HG02852 (cell line): ENCODE results near the gene AJAP1.

Experiments
- ATAC-seq: cut with Tn5 transposase; IDR thresholded peaks from one replicate; pipeline ENCODE4 v1.9.1; 2021; ENCODE audit warnings: mild to moderate bottlenecking, moderate library complexity; ENCODE audit not compliant: unreplicated experiment

The AJAP1 gene

GRCh38 chr1:4801192-4801924 is 146.9 kb downstream of the AJAP1 start:
- no peak for ATAC-seq

DNA sequence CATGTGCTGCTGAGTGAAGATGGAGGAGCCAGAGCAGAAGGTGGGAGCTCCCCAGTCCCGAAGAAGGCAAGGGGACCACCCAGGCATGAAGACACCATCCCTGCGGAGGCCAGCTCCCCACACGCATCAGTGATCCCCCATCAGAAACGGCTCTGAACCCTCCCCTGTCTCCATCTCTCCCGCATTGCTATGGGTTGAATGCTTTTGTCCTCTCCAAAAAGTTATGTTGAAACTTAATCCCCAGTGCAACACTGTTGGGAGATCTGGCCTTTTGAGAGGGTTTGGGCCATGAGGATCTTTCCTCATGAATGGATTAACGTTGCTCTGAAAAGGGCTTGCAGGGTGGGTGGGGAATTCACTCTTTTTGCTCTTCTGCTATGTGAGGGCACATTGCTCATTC is 147.6 kb downstream of the AJAP1 start:
- no peak for ATAC-seq

DNA sequence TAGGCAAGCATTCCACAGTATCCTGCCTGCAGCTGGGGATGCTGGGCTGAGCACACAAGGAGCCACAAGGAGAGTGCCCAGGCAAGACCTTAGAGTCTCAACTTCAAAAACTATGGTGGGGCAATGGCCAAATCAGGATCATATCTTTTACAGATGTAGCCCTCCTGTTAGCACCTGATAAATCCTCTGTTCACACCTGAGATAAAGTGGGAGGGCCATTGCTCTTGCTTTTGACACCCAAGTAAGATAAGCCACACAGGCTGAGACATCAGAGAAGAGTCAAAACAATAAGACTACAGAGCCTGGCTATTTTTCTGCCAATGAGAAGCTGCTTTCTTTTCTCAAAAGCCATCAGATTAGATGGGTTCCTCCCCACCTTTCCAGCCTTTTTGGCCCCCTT is 148.9 kb downstream of the AJAP1 start:
- no peak for ATAC-seq

DNA sequence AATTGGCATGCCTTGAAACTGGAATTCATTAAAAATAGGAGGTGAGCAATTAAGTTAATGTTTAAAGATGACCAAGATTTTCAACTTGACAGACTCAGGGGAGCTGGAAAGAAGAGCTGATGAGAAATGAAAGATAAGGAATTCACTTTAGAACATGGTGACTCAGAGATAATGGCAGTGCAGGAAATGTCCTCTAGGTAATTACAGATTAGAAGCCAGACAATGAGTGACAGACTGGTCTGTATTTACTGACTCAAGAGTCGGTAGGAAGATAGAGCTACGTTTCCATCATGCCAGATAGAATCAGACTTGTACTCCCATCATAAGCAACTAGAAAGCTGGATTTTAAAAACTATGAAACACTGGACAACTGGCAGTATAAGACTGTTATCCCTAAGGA is 151.6 kb downstream of the AJAP1 start:
- no peak for ATAC-seq

DNA sequence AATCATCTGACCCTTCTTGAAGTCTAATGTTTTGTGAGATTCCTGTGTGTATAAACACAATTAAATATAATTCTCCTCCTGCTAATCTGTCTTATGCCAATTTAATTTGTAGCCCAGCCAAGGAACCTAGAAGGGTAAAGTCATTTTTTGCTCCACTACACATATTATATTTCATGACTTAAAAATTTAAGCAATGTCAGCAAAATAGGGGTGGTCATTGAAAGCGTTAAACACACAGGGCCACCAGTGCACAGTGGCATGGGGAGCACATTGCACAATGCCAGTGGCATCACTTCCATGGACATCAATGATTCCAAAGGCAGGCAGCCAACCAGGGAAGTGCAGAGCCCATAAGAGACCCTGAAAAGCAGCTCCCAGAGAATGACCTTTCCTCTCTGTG is 166.1 kb downstream of the AJAP1 start:
- ATAC-seq = no peak

- no peak for ATAC-seq
Measured at GRCh38 chr1:4825800-4826450, 171.5 kb downstream of the AJAP1 start.

DNA sequence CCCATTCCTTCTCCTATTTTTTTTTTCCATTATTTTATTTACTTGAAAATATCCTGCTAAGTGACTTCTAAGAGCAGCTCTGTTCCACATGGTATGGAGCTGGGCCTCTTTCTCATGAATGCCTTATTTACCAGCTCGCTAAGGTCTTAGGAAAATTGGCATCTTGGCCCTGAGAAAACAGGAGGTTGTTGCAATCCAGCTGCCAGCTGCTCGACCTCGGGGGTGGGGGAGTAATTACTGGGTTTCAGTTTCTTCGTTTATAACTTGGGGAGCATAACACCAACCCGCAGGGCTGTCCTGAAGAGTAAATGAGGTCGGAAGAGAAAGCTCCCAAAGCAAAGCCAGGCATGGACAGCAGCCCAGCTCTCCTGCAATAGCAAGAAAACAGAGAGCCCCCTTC is 176.3 kb downstream of the AJAP1 start:
- no peak for ATAC-seq

- ATAC-seq = no peak
Measured at GRCh38 chr1:4836574-4836973, 182.2 kb downstream of the AJAP1 start.

- ATAC-seq = no peak
Measured at GRCh38 chr1:4837031-4837600, 182.7 kb downstream of the AJAP1 start.

- ATAC-seq = no peak
Measured at GRCh38 chr1:4837752-4838151, 183.3 kb downstream of the AJAP1 start.

DNA sequence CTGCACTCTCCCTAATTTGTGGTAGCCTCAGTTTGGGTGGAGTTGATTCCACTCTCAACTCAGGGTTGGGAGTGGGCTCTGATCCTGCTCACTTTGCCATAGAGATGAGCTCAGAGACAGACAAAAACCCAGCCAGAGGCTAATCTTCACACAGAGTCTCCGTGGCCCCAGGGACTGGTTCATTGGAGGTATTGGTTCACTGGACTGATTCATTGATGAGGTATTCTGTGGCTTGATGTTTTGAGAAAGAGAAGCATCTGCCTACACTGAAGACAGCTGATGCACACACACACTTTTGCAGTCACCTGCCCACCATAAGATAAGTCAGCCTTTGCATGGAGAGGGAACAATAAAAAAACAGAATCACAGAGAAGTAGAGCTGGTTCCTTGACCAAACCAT is 183.8 kb downstream of the AJAP1 start:
- ATAC-seq = no peak
